BE2C (cell line): ENCODE data around the gene MRPL11.

Experiments used
- DNase-seq: peaks from one replicate; pipeline ENCODE4 v3.0.0-alpha.2; 2020
- H3K27me3 ChIP-seq: fragments of 250-450 bp; sonication (Bioruptor Pico); 2 replicates; pipeline ENCODE4 v1.5.1; 2020; ENCODE audit warnings: mild to moderate bottlenecking
- H3K36me3 ChIP-seq: fragments of 250-450 bp; sonication (Bioruptor Pico); 2 replicates; pipeline ENCODE4 v1.5.1; 2020; ENCODE audit warnings: mild to moderate bottlenecking
- H3K4me1 ChIP-seq: fragments of 250-450 bp; sonication (Bioruptor Pico); 2 replicates; pipeline ENCODE4 v1.5.1; 2020
- H3K4me3 ChIP-seq: 2 replicates; pipeline ENCODE4 v1.5.1; 2011; ENCODE audit warnings: low read depth, low read length
- H3K9me3 ChIP-seq: fragments of 250-450 bp; sonication (Bioruptor Pico); 2 replicates; pipeline ENCODE4 v1.5.1; 2020
- TF ChIP-seq, protein P1 (sequence below): IDR thresholded peaks from 2 replicates; pipeline ENCODE4 v1.5.1; 2012; ENCODE audit warnings: mild to moderate bottlenecking, low read depth, low read length

MRPL11 gene

DNA sequence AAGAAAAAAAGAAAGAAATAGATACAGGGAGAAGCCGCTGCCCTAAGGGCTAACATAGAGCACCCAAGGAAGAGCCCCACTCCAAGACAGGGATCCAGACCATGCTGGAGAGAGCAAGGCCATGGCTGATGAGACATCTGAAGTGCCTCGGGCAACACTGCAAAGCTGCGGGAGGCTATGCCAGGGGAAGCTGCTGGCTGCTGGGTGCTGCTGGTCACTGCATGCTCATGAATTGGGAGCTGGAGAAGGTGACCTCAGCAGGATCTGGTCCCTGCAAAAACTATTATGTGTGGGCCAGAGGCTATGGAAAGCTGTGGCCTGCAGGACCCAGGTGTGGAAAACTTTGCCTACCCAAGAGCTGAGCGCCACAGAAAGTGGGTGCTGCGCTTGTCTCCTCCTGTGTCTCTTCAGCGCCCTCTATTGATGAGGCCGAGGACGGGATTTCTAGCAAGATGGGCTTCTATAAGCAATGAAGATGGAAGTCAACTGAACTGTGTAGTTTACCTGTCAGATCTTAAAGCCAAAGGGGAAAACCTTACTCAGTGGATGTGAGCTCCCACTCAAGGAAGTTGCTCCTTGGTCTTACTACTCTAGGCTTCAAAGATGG is 49.8 kb downstream of the MRPL11 start:
- DNase-seq: peak; percentile 85
- Histone ChIP-seq H3K4me3 (no peak overlapping the region), H3K36me3 (no peaks in the 10 kb centered on the region), H3K27me3 (no peaks in the 10 kb centered on the region), H3K4me1 (no peaks in the 10 kb centered on the region), H3K9me3 (no peaks in the 10 kb centered on the region)
- TF ChIP-seq, protein P1, sequence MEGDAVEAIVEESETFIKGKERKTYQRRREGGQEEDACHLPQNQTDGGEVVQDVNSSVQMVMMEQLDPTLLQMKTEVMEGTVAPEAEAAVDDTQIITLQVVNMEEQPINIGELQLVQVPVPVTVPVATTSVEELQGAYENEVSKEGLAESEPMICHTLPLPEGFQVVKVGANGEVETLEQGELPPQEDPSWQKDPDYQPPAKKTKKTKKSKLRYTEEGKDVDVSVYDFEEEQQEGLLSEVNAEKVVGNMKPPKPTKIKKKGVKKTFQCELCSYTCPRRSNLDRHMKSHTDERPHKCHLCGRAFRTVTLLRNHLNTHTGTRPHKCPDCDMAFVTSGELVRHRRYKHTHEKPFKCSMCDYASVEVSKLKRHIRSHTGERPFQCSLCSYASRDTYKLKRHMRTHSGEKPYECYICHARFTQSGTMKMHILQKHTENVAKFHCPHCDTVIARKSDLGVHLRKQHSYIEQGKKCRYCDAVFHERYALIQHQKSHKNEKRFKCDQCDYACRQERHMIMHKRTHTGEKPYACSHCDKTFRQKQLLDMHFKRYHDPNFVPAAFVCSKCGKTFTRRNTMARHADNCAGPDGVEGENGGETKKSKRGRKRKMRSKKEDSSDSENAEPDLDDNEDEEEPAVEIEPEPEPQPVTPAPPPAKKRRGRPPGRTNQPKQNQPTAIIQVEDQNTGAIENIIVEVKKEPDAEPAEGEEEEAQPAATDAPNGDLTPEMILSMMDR: peak; percentile 97

DNA sequence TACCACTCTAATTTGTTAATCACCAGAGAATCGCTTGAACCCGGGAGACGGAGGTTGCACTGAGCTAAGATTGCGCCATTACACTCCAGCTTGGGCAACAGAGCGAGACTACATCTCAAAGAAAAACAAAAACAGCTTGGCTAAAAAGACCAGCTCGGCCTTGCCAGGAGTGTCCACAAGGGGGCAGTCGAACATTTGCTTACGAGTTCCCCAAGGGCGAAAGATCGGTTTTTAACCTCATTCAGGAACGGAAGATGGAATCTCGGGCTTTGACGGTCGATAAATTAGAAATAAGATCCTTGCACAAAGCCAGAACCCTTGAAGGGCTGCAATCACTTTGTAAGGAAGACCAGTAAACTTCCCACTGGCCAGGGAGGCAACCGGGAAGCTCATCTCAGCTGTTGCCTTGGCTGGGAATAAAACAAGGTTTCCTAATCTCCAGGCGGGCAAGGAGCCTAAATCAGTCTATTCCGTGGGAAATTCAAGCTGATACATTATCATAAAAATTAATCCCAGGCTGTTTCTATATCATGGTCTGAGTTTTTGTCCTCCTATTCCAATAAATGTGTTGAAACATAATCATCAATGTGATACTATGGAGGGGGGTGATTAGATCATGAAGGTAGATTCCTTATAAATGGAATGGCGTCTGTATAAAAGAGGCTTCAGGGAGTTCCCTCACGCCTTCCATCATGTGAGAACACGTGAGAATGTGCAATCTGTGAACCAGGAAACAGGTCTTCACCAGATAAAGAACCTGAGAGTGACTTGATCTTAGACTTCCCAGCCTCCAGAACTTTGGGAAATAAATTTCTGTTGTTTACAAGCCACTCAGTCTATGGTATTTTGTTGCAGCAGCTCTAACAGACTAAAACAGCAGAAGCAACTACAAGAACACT is 52.2 kb downstream of the MRPL11 start:
- H3K9me3 ChIP-seq: no peaks in the 10 kb centered on the region
- peak; percentile 88 for DNase-seq
- H3K4me1 ChIP-seq: no peaks in the 10 kb centered on the region
- H3K27me3 ChIP-seq: no peaks in the 10 kb centered on the region
- TF ChIP-seq, protein P1: peak; percentile 97
- H3K4me3 ChIP-seq: peak overlapping the region; percentile 45
- no peaks in the 10 kb centered on the region for H3K36me3 ChIP-seq
